CD14-positive monocyte (primary cell): ENCODE data around the gene TPK1. TPM values are rescaled to one million over a fixed set of nuclear protein-coding genes. Genes with fewer than 3 reads are reported as not detected.

Experiments
- DNase-seq, 3 donors: peaks; one replicate each; pipeline ENCODE4 v3.0.0-alpha.2; 2011 to 2022
- H2AFZ ChIP-seq: 2 replicates; pipeline ENCODE4 v1.6.0; 2012; ENCODE audit warnings: mild to moderate bottlenecking, low read depth, low read length, inconsistent platforms; ENCODE audit not compliant: insufficient read depth, poor library complexity, severe bottlenecking
- H3K27ac ChIP-seq, 2 donors: 1 replicate in 1 of 2; 2 replicates in 1 of 2; pipeline ENCODE4 v1.5.1; 2012 to 2013; ENCODE audit warnings: low read length in 2 of 2, control low read depth in 1 of 2, inconsistent platforms in 1 of 2, low read depth in 1 of 2, mild to moderate bottlenecking in 1 of 2
- H3K27me3 ChIP-seq, 2 donors: one replicate each; pipeline versions ENCODE4 v1.6.0 to v1.6.1; 2011 to 2013; ENCODE audit warnings: low read length in 2 of 2; ENCODE audit not compliant: control insufficient read depth in 2 of 2, insufficient read depth in 2 of 2
- H3K36me3 ChIP-seq, 2 donors: replicated peaks in 1 of 2; 1 replicate in 1 of 2; 2 replicates in 1 of 2; pipeline versions ENCODE4 v1.5.1 to v1.6.1; 2012 to 2013; ENCODE audit warnings: low read length in 2 of 2, control low read depth in 1 of 2, inconsistent platforms in 1 of 2, mild to moderate bottlenecking in 1 of 2; ENCODE audit not compliant: insufficient read depth in 2 of 2, control insufficient read depth in 1 of 2
- H3K4me1 ChIP-seq, 2 donors: 1 replicate in 1 of 2; 2 replicates in 1 of 2; pipeline versions ENCODE4 v1.5.1 to v1.6.1; 2012 to 2013; ENCODE audit warnings: low read length in 2 of 2, control low read depth in 1 of 2, inconsistent platforms in 1 of 2, mild to moderate bottlenecking in 1 of 2, moderate library complexity in 1 of 2; ENCODE audit not compliant: insufficient read depth in 2 of 2, control insufficient read depth in 1 of 2
- H3K4me2 ChIP-seq: replicated peaks from 2 replicates; pipeline ENCODE3; 2012; ENCODE audit warnings: low read length, moderate library complexity, mild to moderate bottlenecking; ENCODE audit not compliant: poor library complexity, severe bottlenecking; ENCODE audit errors: extremely low read depth
- H3K4me3 ChIP-seq, 3 experiments: fragments of 200-600 bp in 1 of 3; sonication (generic) in 1 of 3; replicated peaks in 1 of 3; 1 replicate in 2 of 3; 2 replicates in 1 of 3; pipeline ENCODE4 v1.5.1; 2011 to 2013; ENCODE audit warnings: low read length in 3 of 3, mild to moderate bottlenecking in 3 of 3, control low read depth in 2 of 3, low read depth in 2 of 3, inconsistent platforms in 1 of 3, moderate library complexity in 1 of 3
- H3K79me2 ChIP-seq: 2 replicates; pipeline ENCODE4 v1.6.0; 2012; ENCODE audit warnings: mild to moderate bottlenecking, control low read depth, inconsistent platforms, low read length, moderate library complexity; ENCODE audit not compliant: insufficient read depth
- H3K9ac ChIP-seq: 2 replicates; pipeline ENCODE4 v1.6.0; 2017; ENCODE audit warnings: low read length, mild to moderate bottlenecking; ENCODE audit not compliant: insufficient read depth, poor library complexity, severe bottlenecking
- H3K9me3 ChIP-seq, 2 donors: replicated peaks in 1 of 2; 1 replicate in 1 of 2; 2 replicates in 1 of 2; pipeline versions ENCODE4 v1.5.1 to v1.6.1; 2012 to 2013; ENCODE audit warnings: low read length in 2 of 2, control low read depth in 1 of 2; ENCODE audit not compliant: control insufficient read depth in 1 of 2, insufficient read depth in 1 of 2
- H4K20me1 ChIP-seq: 2 replicates; pipeline ENCODE4 v1.6.0; 2012; ENCODE audit warnings: mild to moderate bottlenecking, low read length, control low read depth, moderate library complexity; ENCODE audit not compliant: insufficient read depth
- H3K27ac Mint-ChIP-seq, 7 donors: one replicate each; pipeline ENCODE4 v1.8.0; 2020; ENCODE audit warnings: mild to moderate bottlenecking in 7 of 7, mixed read lengths in 7 of 7, moderate library complexity in 6 of 7, inconsistent platforms in 2 of 7
- H3K27me3 Mint-ChIP-seq, 3 donors: one replicate each; pipeline ENCODE4 v1.8.0; 2021 to 2022; ENCODE audit warnings: low read depth in 3 of 3, mild to moderate bottlenecking in 3 of 3, mixed read lengths in 3 of 3, moderate library complexity in 3 of 3, inconsistent platforms in 1 of 3
- H3K36me3 Mint-ChIP-seq, 2 donors: one replicate each; pipeline ENCODE4 v1.8.0; 2020; ENCODE audit warnings: mixed read lengths in 2 of 2, inconsistent platforms in 1 of 2, mild to moderate bottlenecking in 1 of 2
- H3K4me1 Mint-ChIP-seq: one replicate; pipeline ENCODE4 v1.8.0; 2020; ENCODE audit warnings: mild to moderate bottlenecking, mixed read lengths
- H3K4me3 Mint-ChIP-seq, 2 donors: one replicate each; pipeline ENCODE4 v1.8.0; 2020; ENCODE audit warnings: mild to moderate bottlenecking in 2 of 2, mixed read lengths in 2 of 2, moderate library complexity in 1 of 2
- H3K9me3 Mint-ChIP-seq, 7 donors: one replicate each; pipeline ENCODE4 v1.8.0; 2020 to 2022; ENCODE audit warnings: mixed read lengths in 7 of 7, mild to moderate bottlenecking in 6 of 7, moderate library complexity in 6 of 7, inconsistent platforms in 2 of 7
- WGBS: methylation state at CpG from one replicate; pipeline ENCODE4 v1.1.5; 2013; ENCODE audit warnings: missing lambda C conversion rate; ENCODE audit not compliant: insufficient coverage; 5-methylcytosine and 5-hydroxymethylcytosine counted together
- intact Hi-C, 2 donors: fragments of 100-400 bp; cut with micrococcal nuclease; formaldehyde crosslinking; loops; one replicate each; pipeline versions ENCODE4 v1.15.0 to v1.15.1; 2023
- polyA plus RNA-seq, 3 donors: library from polyadenylated mRNA; depleted of rRNA in 1 of 3; unstranded in 2 of 3; stranded (reverse) in 1 of 3; fragments of 300-500 nt in 2 of 3; fragments of >200 nt in 1 of 3; fragmentation: Illumina TruSeq in 2 of 3; gene quantifications; 1 replicate in 2 of 3; 2 replicates in 1 of 3; pipeline ENCODE4 v1.2.3, GENCODE V29; 2012 to 2021
- TF ChIP-seq, protein P1 (sequence below): fragments of 200-600 bp; IDR thresholded peaks from one replicate; pipeline ENCODE4 v1.8.0; 2022; ENCODE audit warnings: antibody characterized with exemption, mild to moderate bottlenecking

Gene TPK1
- polyA plus RNA-seq, 3 donors, result 18.9 to 33.8 (median 33.1) TPM

DNA sequence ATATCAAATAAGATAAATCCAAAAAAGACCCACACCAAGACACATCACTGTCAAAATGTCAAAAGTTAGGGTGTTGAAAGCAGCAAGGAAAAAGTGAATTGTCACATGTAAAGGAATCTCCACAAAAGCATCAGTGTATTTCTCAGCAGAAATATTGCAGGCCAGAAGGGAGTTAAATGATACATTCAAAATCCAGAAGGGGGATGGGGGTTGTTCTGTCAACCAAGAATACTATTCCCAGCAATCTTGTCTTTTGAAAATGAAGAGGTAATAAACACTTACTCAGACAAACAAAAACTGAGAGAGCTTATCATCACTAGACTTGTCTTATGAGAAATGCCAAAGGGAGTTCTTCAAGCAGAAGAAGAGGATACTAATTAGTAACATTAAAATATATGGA, 241.3 kb downstream of the TPK1 start:
- H2AFZ ChIP-seq, result no peak overlapping the region
- no peak overlapping the region for H3K9ac ChIP-seq
- H3K27ac ChIP-seq, result no peak overlapping the region
- intact Hi-C loops, result no loop called here
- no peaks in the 10 kb centered on the region for H3K27me3 ChIP-seq
- no peak overlapping the region for H3K4me3 Mint-ChIP-seq
- no peak overlapping the region for H3K27ac Mint-ChIP-seq
- TF ChIP-seq, protein P1, sequence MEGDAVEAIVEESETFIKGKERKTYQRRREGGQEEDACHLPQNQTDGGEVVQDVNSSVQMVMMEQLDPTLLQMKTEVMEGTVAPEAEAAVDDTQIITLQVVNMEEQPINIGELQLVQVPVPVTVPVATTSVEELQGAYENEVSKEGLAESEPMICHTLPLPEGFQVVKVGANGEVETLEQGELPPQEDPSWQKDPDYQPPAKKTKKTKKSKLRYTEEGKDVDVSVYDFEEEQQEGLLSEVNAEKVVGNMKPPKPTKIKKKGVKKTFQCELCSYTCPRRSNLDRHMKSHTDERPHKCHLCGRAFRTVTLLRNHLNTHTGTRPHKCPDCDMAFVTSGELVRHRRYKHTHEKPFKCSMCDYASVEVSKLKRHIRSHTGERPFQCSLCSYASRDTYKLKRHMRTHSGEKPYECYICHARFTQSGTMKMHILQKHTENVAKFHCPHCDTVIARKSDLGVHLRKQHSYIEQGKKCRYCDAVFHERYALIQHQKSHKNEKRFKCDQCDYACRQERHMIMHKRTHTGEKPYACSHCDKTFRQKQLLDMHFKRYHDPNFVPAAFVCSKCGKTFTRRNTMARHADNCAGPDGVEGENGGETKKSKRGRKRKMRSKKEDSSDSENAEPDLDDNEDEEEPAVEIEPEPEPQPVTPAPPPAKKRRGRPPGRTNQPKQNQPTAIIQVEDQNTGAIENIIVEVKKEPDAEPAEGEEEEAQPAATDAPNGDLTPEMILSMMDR, result no peak
- no peaks in the 10 kb centered on the region for H3K27me3 Mint-ChIP-seq
- no peak overlapping the region for H3K4me2 ChIP-seq
- no peaks in the 10 kb centered on the region for H3K4me1 Mint-ChIP-seq
- H4K20me1 ChIP-seq, result no peaks in the 10 kb centered on the region
- peaks cover 4 to 14% of the 10 kb centered on the region in 2 donors for H3K9me3 ChIP-seq
- peaks cover 0 to 9% of the 10 kb centered on the region in 2 donors for H3K36me3 ChIP-seq
- no peaks in the 10 kb centered on the region for H3K4me1 ChIP-seq
- DNase-seq, result no peak
- H3K4me3 ChIP-seq, result no peak overlapping the region
- H3K36me3 Mint-ChIP-seq, result peaks cover 9 to 10% of the 10 kb centered on the region in 2 donors
- peaks cover 8 to 19% (median 18%) of the 10 kb centered on the region in 7 donors for H3K9me3 Mint-ChIP-seq
- no peaks in the 10 kb centered on the region for H3K79me2 ChIP-seq

GRCh38 chr7:144588559-144589051, 247.2 kb downstream of the TPK1 start:
- intact Hi-C loops, result no loop called here
- Mint-ChIP-seq H3K27ac (no peak overlapping the region), H3K4me3 (no peak overlapping the region), H3K36me3 (peaks cover 9 to 10% of the 10 kb centered on the region in 2 donors), H3K27me3 (no peaks in the 10 kb centered on the region), H3K4me1 (no peaks in the 10 kb centered on the region), H3K9me3 (peaks cover 2 to 8% (median 5%) of the 10 kb centered on the region in 7 donors)
- DNase-seq, result no peak
- no peak overlapping the region for H2AFZ ChIP-seq
- WGBS, result 92% methylated on average over 2 of the region's 4 CpGs
- no peak overlapping the region for H3K4me3 ChIP-seq
- H3K9ac ChIP-seq, result no peak overlapping the region
- no peak overlapping the region for H3K27ac ChIP-seq
- no peaks in the 10 kb centered on the region for H3K79me2 ChIP-seq
- H3K9me3 ChIP-seq, result peaks cover 4 to 7% of the 10 kb centered on the region in 2 donors
- no peaks in the 10 kb centered on the region for H4K20me1 ChIP-seq
- peaks cover 0 to 9% of the 10 kb centered on the region in 2 donors for H3K36me3 ChIP-seq
- no peaks in the 10 kb centered on the region for H3K27me3 ChIP-seq
- no peaks in the 10 kb centered on the region for H3K4me1 ChIP-seq
- H3K4me2 ChIP-seq, result no peak overlapping the region
- TF ChIP-seq, protein P1, result no peak
